GM12878 (cell line): ENCODE data around the gene ACSF3. TPM values are rescaled to one million over a fixed set of nuclear protein-coding genes. Genes with fewer than 3 reads are reported as not detected.

Experiments used
- CHD4 ChIP-seq: fragments of 200-600 bp; sonication (generic); IDR thresholded peaks from 2 replicates; pipeline ENCODE4 v1.6.1; 2016; ENCODE audit warnings: mild to moderate bottlenecking
- DPF2 ChIP-seq: fragments of 450-650 bp; IDR thresholded peaks from 2 replicates; pipeline ENCODE4 v1.6.1; 2017; ENCODE audit warnings: mild to moderate bottlenecking
- EED ChIP-seq: sonication (generic); IDR thresholded peaks from 2 replicates; pipeline ENCODE4 v1.6.1; 2016; ENCODE audit warnings: antibody characterized with exemption, low read depth
- EP300 ChIP-seq, 2 experiments: fragments of 150-350 bp in 1 of 2; IDR thresholded peaks; 2 replicates each; pipeline ENCODE4 v1.6.1; 2011 to 2012; ENCODE audit warnings: low read depth in 2 of 2, low read length in 2 of 2, borderline replicate concordance in 1 of 2, improper control_type of control experiment in 1 of 2, inconsistent platforms in 1 of 2; ENCODE audit not compliant: control insufficient read depth in 1 of 2
- GATAD2B ChIP-seq: fragments of 450-650 bp; conservative IDR thresholded peaks from 2 replicates; pipeline ENCODE4 v1.6.1; 2017; ENCODE audit warnings: low read depth, mild to moderate bottlenecking, moderate library complexity
- HDGF ChIP-seq: fragments of 450-650 bp; IDR thresholded peaks from 2 replicates; pipeline ENCODE4 v1.6.1; 2016; ENCODE audit warnings: antibody characterized with exemption
- IKZF1 ChIP-seq: fragments of 450-650 bp; conservative IDR thresholded peaks from 2 replicates; pipeline ENCODE4 v1.6.1; 2017; ENCODE audit warnings: antibody characterized with exemption, mild to moderate bottlenecking
- KLF5 ChIP-seq: fragments of 450-650 bp; IDR thresholded peaks from 2 replicates; pipeline ENCODE4 v1.6.1; 2014; ENCODE audit warnings: mild to moderate bottlenecking; ENCODE audit not compliant: partially characterized antibody
- LARP7 ChIP-seq: fragments of 450-650 bp; IDR thresholded peaks from 2 replicates; pipeline ENCODE4 v1.6.1; 2017; ENCODE audit warnings: mild to moderate bottlenecking
- NBN ChIP-seq: fragments of 450-650 bp; IDR thresholded peaks from 2 replicates; pipeline ENCODE4 v1.6.1; 2016
- NR2F1 ChIP-seq: fragments of 450-650 bp; conservative IDR thresholded peaks from 2 replicates; pipeline ENCODE4 v1.6.1; 2017; ENCODE audit warnings: mild to moderate bottlenecking
- PAX5 ChIP-seq: IDR thresholded peaks from 2 replicates; pipeline ENCODE4 v1.6.1; 2011; ENCODE audit warnings: low read depth, low read length, borderline replicate concordance
- RB1 ChIP-seq: fragments of 450-650 bp; formaldehyde crosslinking; IDR thresholded peaks from 2 replicates; pipeline ENCODE4 v1.6.1; 2017; ENCODE audit warnings: mild to moderate bottlenecking, borderline replicate concordance
- RELA ChIP-seq: fragments of 450-650 bp; IDR thresholded peaks from 2 replicates; pipeline ENCODE4 v1.8.0; 2014; ENCODE audit warnings: borderline replicate concordance; ENCODE audit not compliant: partially characterized antibody
- RUNX3 ChIP-seq: IDR thresholded peaks from 2 replicates; pipeline ENCODE4 v1.6.1; 2012; ENCODE audit warnings: low read length, inconsistent platforms
- SMAD5 ChIP-seq: IDR thresholded peaks from 2 replicates; pipeline ENCODE4 v1.6.1; 2016; ENCODE audit warnings: antibody characterized with exemption, low read depth
- SP1 ChIP-seq: IDR thresholded peaks from one replicate; pipeline ENCODE4 v1.6.1; 2011; ENCODE audit warnings: low read depth, low read length
- STAT1 ChIP-seq: fragments of 450-650 bp; conservative IDR thresholded peaks from 2 replicates; pipeline ENCODE4 v1.6.1; 2014; ENCODE audit warnings: antibody characterized with exemption, mild to moderate bottlenecking
- TARDBP ChIP-seq: IDR thresholded peaks from 2 replicates; pipeline ENCODE4 v1.6.1; 2016; ENCODE audit warnings: borderline replicate concordance
- TBL1XR1 ChIP-seq: IDR thresholded peaks from 2 replicates; pipeline ENCODE4 v1.6.1; 2012; ENCODE audit warnings: low read depth, low read length, improper control_type of control experiment
- TCF12 ChIP-seq: IDR thresholded peaks from 2 replicates; pipeline ENCODE4 v1.6.1; 2011; ENCODE audit warnings: low read depth, mild to moderate bottlenecking, low read length
- TCF3 ChIP-seq: IDR thresholded peaks from 2 replicates; pipeline ENCODE4 v1.6.1; 2012; ENCODE audit warnings: low read depth, mild to moderate bottlenecking, low read length, borderline replicate concordance; ENCODE audit not compliant: insufficient read depth
- USF2 ChIP-seq: IDR thresholded peaks from 2 replicates; pipeline ENCODE4 v1.6.1; 2011; ENCODE audit warnings: low read depth, low read length, improper control_type of control experiment, borderline replicate concordance
- ZNF207 ChIP-seq: fragments of 450-650 bp; IDR thresholded peaks from 2 replicates; pipeline ENCODE4 v1.6.1; 2014; ENCODE audit warnings: antibody characterized with exemption, mild to moderate bottlenecking, borderline replicate concordance
- ZNF384 ChIP-seq: IDR thresholded peaks from 2 replicates; pipeline ENCODE4 v1.6.1; 2012; ENCODE audit warnings: low read depth, mild to moderate bottlenecking, low read length, improper control_type of control experiment, borderline replicate concordance
- ZNF592 ChIP-seq: fragments of 450-650 bp; IDR thresholded peaks from 2 replicates; pipeline ENCODE4 v1.6.1; 2017; ENCODE audit warnings: mild to moderate bottlenecking, moderate library complexity
- polyA plus RNA-seq, 11 experiments: library from polyadenylated mRNA; depleted of rRNA in 4 of 11; unstranded in 6 of 11; stranded (reverse) in 5 of 11; fragments of >200 nt; fragmentation: Nextera tagmentation in 4 of 11; fragmentation: Illumina TruSeq in 1 of 11; extraction: Ambion mirVana in 4 of 11; extraction: Trizol in 1 of 11; gene quantifications; 1 replicate in 1 of 11; 2 replicates in 10 of 11; pipeline versions ENCODE4 v1.2.1 to v1.2.3, GENCODE V29; 2011 to 2016; ENCODE audit warnings: inconsistent platforms in 2 of 11, missing spikeins in 2 of 11, low read depth in 1 of 11
- total RNA-seq, 4 experiments: library from RNA; depleted of rRNA in 3 of 4; stranded (reverse); fragments of >200 nt in 3 of 4; fragmentation: Illumina TruSeq in 1 of 4; extraction: Trizol in 1 of 4; gene quantifications; 2 replicates each; pipeline versions ENCODE4 v1.2.1 to v1.2.3, GENCODE V29; 2013 to 2021

ACSF3 gene
- total and polyA plus RNA-seq, 10 of the 15 experiments (the other 5 are each of a cell fraction or from before 2014, with no cell fraction given), result 1.0 to 44.4 (median 25.8) TPM

GRCh38 chr16:89167425-89167941 lies 73.8 kb downstream of the ACSF3 start (continued):
- TF ChIP-seq ZNF592 (0 out of 2 replicates have a peak, but pooled peaks have one; percentile 59), ZNF207 (peak; percentile 69; the same call in 1 of the 2 replicates), NBN (peak; percentile 68; the same call in 1 of the 2 replicates), TCF12 (peak; percentile 69; the same call in 1 of the 2 replicates), TBL1XR1 (peak; percentile 74; the same call in 1 of the 2 replicates), EED (0 out of 2 replicates have a peak, but pooled peaks have one; percentile 48), NR2F1 (peak; percentile 90), RUNX3 (no peak), RB1 (peak; percentile 87), HDGF (peak; percentile 71; the same call in 1 of the 2 replicates), LARP7 (0 out of 2 replicates have a peak, but pooled peaks have one; percentile 20), TCF3 (0 out of 2 replicates have a peak, but pooled peaks have one; percentile 45), IKZF1 (peak; percentile 60), EP300 (IDR thresholded peaks at IDR 0.05; ENCODE audit: borderline replicate concordance in 1 of 2, control insufficient read depth in 1 of 2, low read depth in 2 of 2, low read length in 2 of 2) (peak in 1 of 2 experiments; percentile 28; a peak in 1 of 4 replicates), USF2 (no peak), TARDBP (0 out of 2 replicates have a peak, but pooled peaks have one; percentile 39), RELA (peak; percentile 76), CHD4 (no peak), KLF5 (peak; percentile 46), PAX5 (0 out of 2 replicates have a peak, but pooled peaks have one; percentile 43), DPF2 (0 out of 2 replicates have a peak, but pooled peaks have one; percentile 53), SP1 (peak; percentile 36), GATAD2B (peak; percentile 79), STAT1 (peak; percentile 54; the same call in 1 of the 2 replicates), ZNF384 (no peak), SMAD5 (no peak)
